K562 (cell line): ENCODE data around the gene SEMA6C. TPM values are rescaled to one million over a fixed set of nuclear protein-coding genes. Genes with fewer than 3 reads are reported as not detected.

Source experiments
- ATAC-seq: fragments of 200-7000 bp; cut with Tn5 transposase; 3 replicates; pipeline ENCODE4 v1.9.1; 2020; ENCODE audit warnings: moderate library complexity
- BruUV-seq: library from RNA; stranded (reverse); fragments of 400-500 nt; replicated peaks from 2 replicates; lab custom pipeline; 2021; lab: Mats Ljungman, UMichigan
- CTCF ChIA-PET: fragments of 300-600 bp; formaldehyde crosslinking; extraction: SDS; loops from one replicate; lab custom pipeline; 2021; ENCODE audit warnings: low intra/inter-chr PET ratio; lab: Yijun Ruan, JAX
- POLR2A ChIA-PET: fragments of 300-600, 350-650 bp; sonication (Branson Sonifier 250); formaldehyde crosslinking; extraction: SDS; loops from one replicate; lab custom pipeline; 2021; ENCODE audit warnings: antibody characterized with exemption, inconsistent platforms; lab: Yijun Ruan, JAX
- DNase-seq, 4 experiments: peaks; one replicate each; pipeline versions ENCODE4 v3.0.0 to v3.0.0-alpha.2; 2011 to 2018; ENCODE audit warnings: low spot score in 3 of 4, mixed read lengths in 3 of 4; ENCODE audit errors: extremely low read depth in 1 of 4
- FAIRE-seq: peaks from 2 replicates; lab custom pipeline; 2011; peaks lifted over from hg19 to GRCh38; lab: Jason Lieb, UNC
- H2AFZ ChIP-seq: 2 replicates; pipeline ENCODE4 v1.6.0; 2011; ENCODE audit warnings: low read depth, low read length, control low read depth, inconsistent platforms
- H3K27ac ChIP-seq: fragments of 200-600 bp; 3 replicates; pipeline ENCODE4 v1.8.0; 2011; ENCODE audit warnings: low read depth, mild to moderate bottlenecking, control low read depth, inconsistent platforms, low read length, moderate library complexity, mixed read lengths; ENCODE audit errors: extremely low read depth
- H3K27me3 ChIP-seq, 2 experiments: fragments of 300-600 bp in 1 of 2; 2 replicates in 1 of 2; 3 replicates in 1 of 2; pipeline versions ENCODE4 v1.6.0 to v1.8.0; 2011; ENCODE audit warnings: inconsistent platforms in 2 of 2, low read length in 2 of 2, mild to moderate bottlenecking in 1 of 2, mixed read lengths in 1 of 2, moderate library complexity in 1 of 2; ENCODE audit not compliant: control insufficient read depth in 2 of 2, insufficient read depth in 2 of 2
- H3K36me3 ChIP-seq: fragments of 300-600 bp; 3 replicates; pipeline ENCODE4 v1.8.0; 2011; ENCODE audit warnings: mild to moderate bottlenecking, low read length, inconsistent platforms; ENCODE audit not compliant: control insufficient read depth, insufficient read depth
- H3K4me1 ChIP-seq, 2 experiments: fragments of 200-600 bp in 1 of 2; replicated peaks in 1 of 2; 2 replicates in 1 of 2; 3 replicates in 1 of 2; pipeline versions ENCODE4 v1.5.1 to v1.8.0; 2011; ENCODE audit warnings: inconsistent platforms in 2 of 2, low read length in 2 of 2, mild to moderate bottlenecking in 1 of 2, mixed read lengths in 1 of 2, moderate library complexity in 1 of 2; ENCODE audit not compliant: control insufficient read depth in 2 of 2, insufficient read depth in 2 of 2
- H3K4me2 ChIP-seq: 2 replicates; pipeline ENCODE4 v1.6.1; 2011; ENCODE audit warnings: low read length, control low read depth, inconsistent platforms, mixed read lengths; ENCODE audit not compliant: insufficient read depth
- H3K4me3 ChIP-seq: fragments of 200-600 bp; sonication (generic), shearing (Covaris generic); 2 replicates; pipeline ENCODE4 v1.5.1; 2016; ENCODE audit warnings: control low read depth, inconsistent platforms
- H3K79me2 ChIP-seq: fragments of 200-600 bp; 3 replicates; pipeline ENCODE4 v1.8.0; 2011; ENCODE audit warnings: low read length, inconsistent platforms; ENCODE audit not compliant: control insufficient read depth, insufficient read depth
- H3K9ac ChIP-seq, 2 experiments: 2 replicates each; pipeline versions ENCODE4 v1.6.0 to v1.6.1; 2011; ENCODE audit warnings: low read depth in 2 of 2, low read length in 2 of 2, control low read depth in 1 of 2, inconsistent platforms in 1 of 2, mild to moderate bottlenecking in 1 of 2, mixed read lengths in 1 of 2; ENCODE audit not compliant: insufficient read depth in 1 of 2
- H3K9me1 ChIP-seq: one replicate; pipeline ENCODE4 v1.6.0; 2011; ENCODE audit warnings: inconsistent platforms, mild to moderate bottlenecking, low read length, moderate library complexity; ENCODE audit not compliant: control insufficient read depth, insufficient read depth
- H3K9me3 ChIP-seq: replicated peaks from 2 replicates; pipeline ENCODE4 v1.5.1; 2011; ENCODE audit warnings: low read depth, low read length, inconsistent platforms; ENCODE audit not compliant: control insufficient read depth, insufficient read depth
- H4K20me1 ChIP-seq: replicated peaks from 2 replicates; pipeline ENCODE4 v1.6.1; 2011; ENCODE audit warnings: low read length, inconsistent platforms, mixed read lengths; ENCODE audit not compliant: control insufficient read depth, insufficient read depth
- CTCF ChIP-seq, 3 experiments: IDR thresholded peaks in 2 of 3; conservative IDR thresholded peaks in 1 of 3; 2 replicates each; pipeline ENCODE4 v1.5.1; 2011 to 2012; ENCODE audit warnings: low read length in 3 of 3, mild to moderate bottlenecking in 3 of 3, control low read depth in 2 of 3, improper control_type of control experiment in 1 of 3, inconsistent platforms in 1 of 3, low read depth in 1 of 3, mixed read lengths in 1 of 3, moderate library complexity in 1 of 3; ENCODE audit not compliant: insufficient read depth in 2 of 3
- ZFX ChIP-seq: sonication (generic); formaldehyde crosslinking; IDR thresholded peaks from 2 replicates; pipeline ENCODE4 v1.8.0; 2022; ENCODE audit warnings: mild to moderate bottlenecking, missing genetic modification reagents, moderate library complexity
- WGBS: fragments of 100-300 bp; shearing (Covaris generic); methylation state at CpG from one replicate; pipeline ENCODE4 v1.1.6; 2016; ENCODE audit warnings: low coverage, mixed read lengths; ENCODE audit not compliant: insufficient coverage; ENCODE audit errors: missing lambda C conversion rate; 5-methylcytosine and 5-hydroxymethylcytosine counted together
- in situ Hi-C: fragments of 300-500 bp; cut with MboI; formaldehyde crosslinking; loops from 4 replicates; pipeline ENCODE4 v1.15.0; 2018; ENCODE audit warnings: inconsistent platforms, mixed read lengths
- intact Hi-C: fragments of 100-400 bp; cut with micrococcal nuclease; formaldehyde crosslinking; loops from 2 replicates; pipeline ENCODE4 v1.14.2; 2022
- polyA plus RNA-seq, 8 experiments: library from polyadenylated mRNA; depleted of rRNA in 4 of 8; stranded (reverse) in 5 of 8; unstranded in 3 of 8; fragments of >200 nt; fragmentation: Nextera tagmentation in 2 of 8; fragmentation: Illumina TruSeq in 1 of 8; extraction: Ambion mirVana in 2 of 8; extraction: Trizol in 1 of 8; gene quantifications; 2 replicates each; pipeline versions ENCODE4 v1.2.1 to v1.2.3, GENCODE V29; 2011 to 2014; ENCODE audit warnings: inconsistent platforms in 1 of 8, missing spikeins in 1 of 8
- total RNA-seq, 7 experiments: library from RNA; depleted of rRNA in 6 of 7; stranded (reverse); fragments of >200 nt in 6 of 7; fragmentation: Illumina TruSeq in 2 of 7; extraction: Trizol in 2 of 7; gene quantifications; 2 replicates each; pipeline versions ENCODE4 v1.2.1 to v1.2.3, GENCODE V29; 2011 to 2021; ENCODE audit warnings: low replicate concordance in 1 of 7

Gene SEMA6C
- total and polyA plus RNA-seq, 9 of the 15 experiments (the other 6 are each of a cell fraction or from before 2014, with no cell fraction given): 0.03 to 4.6 (median 0.95) TPM

- FAIRE-seq (peak; percentile 75), ATAC-seq (peak; percentile 63; the same call in 2 of the 3 replicates), DNase-seq (peak in 1 of 4 experiments; percentile 25)
- no TSS peak for BruUV-seq
- intact Hi-C loops (no loop called here), in situ Hi-C loops (no loop called here)
- H2AFZ ChIP-seq: no peak overlapping the region
- no peaks in the 10 kb centered on the region; a peak in 1 of 5 replicates for H3K27me3 ChIP-seq
- CTCF ChIA-PET: no interaction called here
- H3K9ac ChIP-seq: no peak overlapping the region
- no peaks in the 10 kb centered on the region for H3K9me1 ChIP-seq
- POLR2A ChIA-PET: interaction anchor here (0.5 to 1.7 kb wide), 5 partner anchors 9 to 40 kb away, joined by 3 to 7 read pairs (median 4); partner anchors contain the start of gene TNFAIP8L2
- no peak overlapping the region for H3K27ac ChIP-seq
- no peaks in the 10 kb centered on the region for H3K9me3 ChIP-seq
- TF ChIP-seq CTCF (IDR thresholded peaks at IDR 0.05 in 2 of 3, conservative IDR thresholded peaks at IDR 0.05 in 1 of 3; ENCODE audit: insufficient read depth in 2 of 3, low read depth in 1 of 3, low read length in 3 of 3) (peak; percentile 26 to 31 (median 30); a peak in 4 of 6 replicates), ZFX (CRISPR knock-in tag) (no peak)
- no peak overlapping the region for H3K4me2 ChIP-seq
- H3K4me1 ChIP-seq: peaks cover 0 to 25% of the 10 kb centered on the region in 2 experiments; a peak in 2 of 5 replicates
- no peaks in the 10 kb centered on the region for H3K79me2 ChIP-seq
- peaks cover 6% of the 10 kb centered on the region; the same call in 1 of the 2 replicates for H4K20me1 ChIP-seq
- no peak overlapping the region for H3K4me3 ChIP-seq
- 33% methylated on average over 10 of the region's 12 CpGs for WGBS
- H3K36me3 ChIP-seq: no peaks in the 10 kb centered on the region
Observed at GRCh38 chr1:151135433-151136385, 10.7 kb downstream of the SEMA6C start.
